Calu3 (cell line): ENCODE measurements around the gene MOB1A. TPM values are rescaled to one million over a fixed set of nuclear protein-coding genes. Genes with fewer than 3 reads are reported as not detected.
"Not testable (repeated sequence)": the region's sequence is repeated elsewhere in the genome, so short reads cannot be mapped to it uniquely, and the experiment has no call there.

ENCODE experiments used
- BruUV-seq: library from RNA; stranded (reverse); fragments of 400-500 nt; replicated peaks from 2 replicates; lab custom pipeline; 2021; lab: Mats Ljungman, UMichigan
- CTCF ChIA-PET: fragments of 300-600 bp; sonication (Branson Sonifier 250); formaldehyde crosslinking; loops from one replicate; lab custom pipeline; 2022; ENCODE audit warnings: antibody characterized with exemption; lab: Charles Lee
- DNase-seq: peaks from one replicate; pipeline ENCODE4 v3.0.0; 2022
- H3K27ac Mint-ChIP-seq: one replicate; pipeline ENCODE4 v1.8.0; 2022; ENCODE audit warnings: mixed read lengths; ENCODE audit not compliant: unreplicated experiment
- H3K27me3 Mint-ChIP-seq: one replicate; pipeline ENCODE4 v1.8.0; 2022; ENCODE audit warnings: mixed read lengths; ENCODE audit not compliant: unreplicated experiment
- H3K36me3 Mint-ChIP-seq: one replicate; pipeline ENCODE4 v1.8.0; 2022; ENCODE audit warnings: mild to moderate bottlenecking, moderate library complexity, mixed read lengths; ENCODE audit not compliant: insufficient read depth, unreplicated experiment
- H3K4me1 Mint-ChIP-seq: one replicate; pipeline ENCODE4 v1.8.0; 2022; ENCODE audit warnings: mild to moderate bottlenecking, low read depth, mixed read lengths; ENCODE audit not compliant: unreplicated experiment
- H3K4me3 Mint-ChIP-seq: one replicate; pipeline ENCODE4 v1.8.0; 2022; ENCODE audit warnings: mild to moderate bottlenecking, low read depth, moderate library complexity, mixed read lengths; ENCODE audit not compliant: unreplicated experiment
- H3K9me3 Mint-ChIP-seq: one replicate; pipeline ENCODE4 v1.8.0; 2022; ENCODE audit warnings: low read depth, mixed read lengths; ENCODE audit not compliant: unreplicated experiment
- CTCF ChIP-seq: fragments of 200-600 bp; IDR thresholded peaks from one replicate; pipeline ENCODE4 v1.8.0; 2022; ENCODE audit warnings: antibody characterized with exemption; ENCODE audit not compliant: unreplicated experiment
- intact Hi-C: fragments of 100-400 bp; cut with micrococcal nuclease; formaldehyde crosslinking; loops from one replicate; pipeline ENCODE4 v1.10.0; 2022; ENCODE audit not compliant: unreplicated experiment
- total RNA-seq: library from RNA; stranded (reverse); gene quantifications from 2 replicates; pipeline ENCODE4 v1.2.3, GENCODE V29; 2022

The MOB1A gene
- total RNA-seq, 1 experiment from 2014 or later: 119 TPM

DNA sequence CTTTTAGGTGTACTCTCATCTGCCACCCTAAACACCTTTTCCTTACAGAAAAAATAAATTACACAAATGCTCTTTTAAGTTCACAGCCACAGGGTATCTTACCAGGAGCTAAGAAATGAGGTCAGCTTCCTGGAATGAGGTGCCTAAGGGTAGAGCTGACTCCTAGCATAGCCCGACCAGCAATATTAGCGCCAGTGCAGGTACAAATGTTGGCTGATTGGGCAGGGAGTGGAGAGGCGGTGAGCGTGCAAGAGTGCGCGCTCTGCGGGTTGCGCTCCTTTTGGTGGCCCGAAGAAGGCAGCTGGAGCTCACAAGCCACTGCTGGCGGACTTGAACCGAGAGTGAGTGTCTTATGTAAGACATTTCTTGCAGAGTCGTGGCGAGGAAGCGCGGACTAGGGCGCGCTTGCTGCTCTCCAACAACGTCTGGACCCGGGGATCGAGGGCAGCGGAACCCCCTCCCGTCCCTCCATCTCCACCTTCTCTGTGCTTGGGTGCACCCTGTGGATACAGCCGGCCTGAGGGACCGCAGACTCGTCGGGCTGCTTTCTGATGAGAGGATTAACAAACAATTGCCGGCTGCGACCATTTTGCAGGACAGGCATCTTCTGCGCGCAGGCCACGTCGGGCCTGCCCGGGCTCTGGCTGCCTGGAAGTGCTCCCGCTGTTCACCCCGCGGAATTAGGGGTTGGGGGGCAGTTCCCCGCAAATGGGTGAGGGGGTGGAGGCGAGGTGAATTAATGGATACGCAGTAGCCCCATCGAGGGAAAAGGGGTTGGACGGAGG is 48.3 kb downstream of the MOB1A start:
- Mint-ChIP-seq H3K9me3 (no peaks in the 10 kb centered on the region), H3K27ac (no peak overlapping the region), H3K4me3 (no peak overlapping the region), H3K4me1 (no peaks in the 10 kb centered on the region), H3K27me3 (no peaks in the 10 kb centered on the region), H3K36me3 (no peaks in the 10 kb centered on the region)
- TF ChIP-seq CTCF: no peak
- CTCF ChIA-PET: no interaction called here
- no TSS peak for BruUV-seq
- intact Hi-C loops: no loop called here
- DNase-seq: no peak

- H3K27ac Mint-ChIP-seq: no peak overlapping the region
- intact Hi-C loops: no loop called here
- H3K36me3 Mint-ChIP-seq: no peaks in the 10 kb centered on the region
- no peak for DNase-seq
- H3K27me3 Mint-ChIP-seq: no peaks in the 10 kb centered on the region
- no peaks in the 10 kb centered on the region for H3K9me3 Mint-ChIP-seq
- no TSS peak for BruUV-seq
- no peak overlapping the region for H3K4me3 Mint-ChIP-seq
- CTCF ChIA-PET: no interaction called here
- H3K4me1 Mint-ChIP-seq: no peaks in the 10 kb centered on the region
- no peak for TF ChIP-seq CTCF
Observed at GRCh38 chr2:74128206-74128605, 50.5 kb downstream of the MOB1A start.

- H3K4me1 Mint-ChIP-seq, H3K9me3 Mint-ChIP-seq, CTCF ChIA-PET, DNase-seq, H3K27me3 Mint-ChIP-seq, BruUV-seq, H3K27ac Mint-ChIP-seq, H3K4me3 Mint-ChIP-seq: not testable (repeated sequence)
- intact Hi-C loops: loop anchor here (5.0 kb wide), 1 partner anchor 142 kb away; the partner anchor contains the start of gene TET3
- peaks cover 12% of the 10 kb centered on the region for H3K36me3 Mint-ChIP-seq
Observed at GRCh38 chr2:74123955-74124354, 54.7 kb downstream of the MOB1A start.

- H3K9me3 Mint-ChIP-seq, H3K27ac Mint-ChIP-seq, H3K27me3 Mint-ChIP-seq, BruUV-seq, H3K4me3 Mint-ChIP-seq, DNase-seq, H3K4me1 Mint-ChIP-seq, CTCF ChIA-PET: not testable (repeated sequence)
- intact Hi-C loops: loop anchor here (5.0 kb wide), 1 partner anchor 140 kb away; the partner anchor contains the start of gene TET3
- peaks cover 12% of the 10 kb centered on the region for H3K36me3 Mint-ChIP-seq
Observed at GRCh38 chr2:74121846-74122245, 56.8 kb downstream of the MOB1A start.

GRCh38 chr2:74119912-74120825 is 58.5 kb downstream of the MOB1A start:
- Mint-ChIP-seq H3K9me3 (peaks cover 5% of the 10 kb centered on the region), H3K4me1 (no peaks in the 10 kb centered on the region), H3K27me3 (no peaks in the 10 kb centered on the region), H3K36me3 (peaks cover 12% of the 10 kb centered on the region), H3K27ac (peak overlapping the region; percentile 81), H3K4me3 (peak overlapping the region; percentile 82)
- BruUV-seq: TSS peak; percentile 75
- DNase-seq: peak; percentile 92
- CTCF ChIA-PET: interaction anchor here (0.6 to 1.3 kb wide), 9 partner anchors 9 to 440 kb away, joined by 3 to 4 read pairs (median 3); no protein-coding TSS in a partner anchor
- peak; percentile 61 for TF ChIP-seq CTCF
- intact Hi-C loops: loop anchor here (5.0 kb wide), 1 partner anchor 138 kb away; the partner anchor contains the start of gene TET3
